SJSA1 (cell line): ENCODE data around the gene CNIH1. TPM values are rescaled to one million over a fixed set of nuclear protein-coding genes. Genes with fewer than 3 reads are reported as not detected.
A peak's percentile ranks its signal among the peaks of the same experiment; 100 is the strongest.
"Not testable (repeated sequence)": the region's sequence is repeated elsewhere in the genome, so short reads cannot be mapped to it uniquely, and the experiment has no call there.

Source experiments
- DNase-seq, 2 experiments: peaks; one replicate each; pipeline ENCODE4 v3.0.0-alpha.2; 2015 to 2020; ENCODE audit warnings: low spot score in 2 of 2, low read depth in 1 of 2
- H3K27ac ChIP-seq: fragments of 250-450 bp; sonication (Bioruptor Pico); 2 replicates; pipeline ENCODE4 v1.5.1; 2020; ENCODE audit warnings: mild to moderate bottlenecking, moderate library complexity
- H3K27me3 ChIP-seq: fragments of 250-450 bp; sonication (Bioruptor Pico); replicated peaks from 2 replicates; pipeline ENCODE4 v1.5.1; 2020; ENCODE audit warnings: mild to moderate bottlenecking, moderate library complexity
- H3K36me3 ChIP-seq: fragments of 250-450 bp; sonication (Bioruptor Pico); 2 replicates; pipeline ENCODE4 v1.5.1; 2020; ENCODE audit warnings: mild to moderate bottlenecking
- H3K4me1 ChIP-seq: fragments of 250-450 bp; sonication (Bioruptor Pico); replicated peaks from 2 replicates; pipeline ENCODE4 v1.6.1; 2021; ENCODE audit warnings: mild to moderate bottlenecking
- H3K4me3 ChIP-seq: fragments of 250-450 bp; sonication (Bioruptor Pico); 2 replicates; pipeline ENCODE4 v1.5.1; 2020; ENCODE audit warnings: mild to moderate bottlenecking
- H3K9me3 ChIP-seq: fragments of 250-450 bp; sonication (Bioruptor Pico); replicated peaks from 2 replicates; pipeline ENCODE4 v1.5.1; 2020; ENCODE audit warnings: mild to moderate bottlenecking
- total RNA-seq: library from RNA; depleted of rRNA; stranded (reverse); fragments of >200 nt; shearing (Covaris generic); gene quantifications from 2 replicates; pipeline ENCODE4 v1.2.3, GENCODE V29; 2014

CNIH1 gene
- total RNA-seq, 1 experiment from 2014 or later, result 219 TPM

- no peaks in the 10 kb centered on the region for H3K36me3 ChIP-seq
- peaks cover 6% of the 10 kb centered on the region; the same call in 1 of the 2 replicates for H3K9me3 ChIP-seq
- no peak overlapping the region for H3K4me3 ChIP-seq
- peaks cover 5% of the 10 kb centered on the region for H3K4me1 ChIP-seq
- H3K27ac ChIP-seq, result no peak overlapping the region
- no peaks in the 10 kb centered on the region for H3K27me3 ChIP-seq
- no peak for DNase-seq
Measured at GRCh38 chr14:54455363-54455762, 14.2 kb upstream of the CNIH1 start.

- not testable (repeated sequence) for H3K4me1 ChIP-seq, H3K36me3 ChIP-seq, DNase-seq, H3K4me3 ChIP-seq, H3K9me3 ChIP-seq, H3K27me3 ChIP-seq, H3K27ac ChIP-seq
Measured at GRCh38 chr14:54453990-54454389, 12.8 kb upstream of the CNIH1 start.

GRCh38 chr14:54453252-54453651 is 12.1 kb upstream of the CNIH1 start:
- H3K9me3 ChIP-seq, result no peaks in the 10 kb centered on the region
- no peak for DNase-seq
- no peaks in the 10 kb centered on the region; the same call in 1 of the 2 replicates for H3K27me3 ChIP-seq
- no peaks in the 10 kb centered on the region for H3K36me3 ChIP-seq
- H3K27ac ChIP-seq, result no peak overlapping the region
- H3K4me3 ChIP-seq, result no peak overlapping the region
- H3K4me1 ChIP-seq, result peaks cover 6% of the 10 kb centered on the region

- no peak for DNase-seq
- Histone ChIP-seq H3K27ac (no peak overlapping the region), H3K4me1 (peaks cover 6% of the 10 kb centered on the region), H3K36me3 (no peaks in the 10 kb centered on the region), H3K9me3 (no peaks in the 10 kb centered on the region), H3K4me3 (no peak overlapping the region), H3K27me3 (no peaks in the 10 kb centered on the region; the same call in 1 of the 2 replicates)
Measured at GRCh38 chr14:54451961-54452360, 10.8 kb upstream of the CNIH1 start.

- Histone ChIP-seq H3K4me1 (peaks cover 6% of the 10 kb centered on the region), H3K27ac (no peak overlapping the region), H3K4me3 (no peak overlapping the region), H3K36me3 (no peaks in the 10 kb centered on the region), H3K9me3 (no peaks in the 10 kb centered on the region), H3K27me3 (no peaks in the 10 kb centered on the region; the same call in 1 of the 2 replicates)
- DNase-seq, result no peak
Measured at GRCh38 chr14:54451121-54451601, 10.0 kb upstream of the CNIH1 start.

- H3K4me1 ChIP-seq, result peaks cover 6% of the 10 kb centered on the region
- H3K36me3 ChIP-seq, result no peaks in the 10 kb centered on the region
- H3K27me3 ChIP-seq, result no peaks in the 10 kb centered on the region; the same call in 1 of the 2 replicates
- H3K27ac ChIP-seq, result no peak overlapping the region
- DNase-seq, result no peak
- H3K4me3 ChIP-seq, result no peak overlapping the region
- H3K9me3 ChIP-seq, result no peaks in the 10 kb centered on the region
Measured at GRCh38 chr14:54450535-54450934, 9.4 kb upstream of the CNIH1 start.

GRCh38 chr14:54447231-54447692 is 6.1 kb upstream of the CNIH1 start:
- DNase-seq, result no peak
- Histone ChIP-seq H3K9me3 (no peaks in the 10 kb centered on the region), H3K4me3 (no peak overlapping the region), H3K27ac (no peak overlapping the region), H3K27me3 (no peaks in the 10 kb centered on the region; the same call in 1 of the 2 replicates), H3K36me3 (no peaks in the 10 kb centered on the region), H3K4me1 (peaks cover 6% of the 10 kb centered on the region)

- H3K9me3 ChIP-seq, result no peaks in the 10 kb centered on the region
- peaks cover 11% of the 10 kb centered on the region for H3K4me1 ChIP-seq
- H3K27ac ChIP-seq, result no peak overlapping the region
- no peaks in the 10 kb centered on the region; the same call in 1 of the 2 replicates for H3K27me3 ChIP-seq
- H3K4me3 ChIP-seq, result no peak overlapping the region
- no peak for DNase-seq
- H3K36me3 ChIP-seq, result no peaks in the 10 kb centered on the region
Measured at GRCh38 chr14:54446161-54446693, 5.1 kb upstream of the CNIH1 start.

- H3K4me1 ChIP-seq, result peaks cover 11% of the 10 kb centered on the region
- H3K27ac ChIP-seq, result no peak overlapping the region
- H3K4me3 ChIP-seq, result no peak overlapping the region
- peaks cover 10% of the 10 kb centered on the region for H3K36me3 ChIP-seq
- no peaks in the 10 kb centered on the region; the same call in 1 of the 2 replicates for H3K27me3 ChIP-seq
- no peak for DNase-seq
- H3K9me3 ChIP-seq, result no peaks in the 10 kb centered on the region
Measured at GRCh38 chr14:54444681-54445080, 3.5 kb upstream of the CNIH1 start.

GRCh38 chr14:54443981-54444380 is 2.8 kb upstream of the CNIH1 start:
- Histone ChIP-seq H3K27ac (no peak overlapping the region), H3K36me3 (peaks cover 14% of the 10 kb centered on the region), H3K9me3 (no peaks in the 10 kb centered on the region), H3K27me3 (no peaks in the 10 kb centered on the region; the same call in 1 of the 2 replicates), H3K4me3 (no peak overlapping the region), H3K4me1 (peaks cover 15% of the 10 kb centered on the region)
- DNase-seq, result no peak

GRCh38 chr14:54442961-54443360 is 1.8 kb upstream of the CNIH1 start:
- not testable (repeated sequence) for H3K4me3 ChIP-seq, DNase-seq, H3K9me3 ChIP-seq, H3K27me3 ChIP-seq, H3K27ac ChIP-seq
- H3K36me3 ChIP-seq, result peaks cover 20% of the 10 kb centered on the region
- H3K4me1 ChIP-seq, result peaks cover 15% of the 10 kb centered on the region

- Histone ChIP-seq H3K9me3 (no peaks in the 10 kb centered on the region), H3K4me3 (peak overlapping the region; percentile 91), H3K36me3 (peaks cover 20% of the 10 kb centered on the region), H3K27ac (peak overlapping the region; percentile 87), H3K27me3 (no peaks in the 10 kb centered on the region), H3K4me1 (peaks cover 24% of the 10 kb centered on the region)
- DNase-seq, result no peak
Measured at GRCh38 chr14:54440476-54440872, 700 bp downstream of the CNIH1 start.

- no peaks in the 10 kb centered on the region for H3K9me3 ChIP-seq
- peak overlapping the region; percentile 91 for H3K4me3 ChIP-seq
- H3K27me3 ChIP-seq, result no peaks in the 10 kb centered on the region
- H3K4me1 ChIP-seq, result peaks cover 28% of the 10 kb centered on the region
- peaks cover 20% of the 10 kb centered on the region for H3K36me3 ChIP-seq
- DNase-seq, result peak in 1 of 2 experiments; percentile 19
- peak overlapping the region; percentile 87 for H3K27ac ChIP-seq
Measured at GRCh38 chr14:54440037-54440436, 1.1 kb downstream of the CNIH1 start.

- H3K27ac ChIP-seq, result no peak overlapping the region
- H3K4me1 ChIP-seq, result peaks cover 31% of the 10 kb centered on the region
- no peaks in the 10 kb centered on the region for H3K27me3 ChIP-seq
- peaks cover 34% of the 10 kb centered on the region for H3K36me3 ChIP-seq
- DNase-seq, result no peak
- no peak overlapping the region for H3K4me3 ChIP-seq
- no peaks in the 10 kb centered on the region for H3K9me3 ChIP-seq
Measured at GRCh38 chr14:54438703-54439102, 2.5 kb downstream of the CNIH1 start.

GRCh38 chr14:54437954-54438353 is 3.2 kb downstream of the CNIH1 start:
- peaks cover 31% of the 10 kb centered on the region for H3K4me1 ChIP-seq
- H3K36me3 ChIP-seq, result peaks cover 41% of the 10 kb centered on the region
- not testable (repeated sequence) for H3K27ac ChIP-seq, H3K27me3 ChIP-seq, DNase-seq, H3K4me3 ChIP-seq, H3K9me3 ChIP-seq
